Measurements from ENCODE around the gene CCDC178. TPM values are rescaled to one million over a fixed set of nuclear protein-coding genes. Genes with fewer than 3 reads are reported as not detected.

Gene CCDC178
- total and polyA plus RNA-seq, 2 experiments from 2014 or later, result 1.3 TPM; not detected in 1

GRCh38 chr18:32929213-32929612 lies 511.3 kb downstream of the CCDC178 start:
- no peak for TF ChIP-seq EZH2 (IDR thresholded peaks at IDR 0.05; ENCODE audit: borderline replicate concordance)
- no peak for TF ChIP-seq EZH2phosphoT487 (IDR thresholded peaks at IDR 0.05; ENCODE audit: low read depth, severe bottlenecking, unreplicated experiment)
- TF ChIP-seq CTCF (IDR thresholded peaks at IDR 0.05; ENCODE audit: poor library complexity), result no peak
- no peaks in the 10 kb centered on the region for H3K4me1 ChIP-seq (ENCODE audit: insufficient read depth)
- H3K27ac ChIP-seq, result no peak overlapping the region
- no peak overlapping the region for H3K4me2 ChIP-seq
- H3K4me3 ChIP-seq, result no peak overlapping the region
- H3K9me3 ChIP-seq (ENCODE audit: low read depth), result no peaks in the 10 kb centered on the region
- H3K9me2 ChIP-seq (replicated peaks; ENCODE audit: insufficient read depth), result no peaks in the 10 kb centered on the region
- WGBS (ENCODE audit: low lambda C conversion rate, missing lambda C conversion rate), result 70% methylated on average over 6 of the region's 6 CpGs
- no peaks in the 10 kb centered on the region for H3K79me2 ChIP-seq
- no peaks in the 10 kb centered on the region for H3K36me3 ChIP-seq (replicated peaks; ENCODE audit: insufficient read depth, low read depth)
- H2AFZ ChIP-seq, result no peak overlapping the region
- H3K27me3 ChIP-seq, result no peaks in the 10 kb centered on the region
- no peaks in the 10 kb centered on the region for H4K20me1 ChIP-seq (ENCODE audit: insufficient read depth, poor library complexity, severe bottlenecking)
- DNase-seq (ENCODE audit: low spot score), result no peak

- H3K79me2 ChIP-seq, result no peaks in the 10 kb centered on the region
- 72% methylated on average over 2 of the region's 2 CpGs for WGBS (ENCODE audit: low lambda C conversion rate, missing lambda C conversion rate)
- H3K4me3 ChIP-seq, result no peak overlapping the region
- no peaks in the 10 kb centered on the region for H3K27me3 ChIP-seq
- TF ChIP-seq EZH2 (IDR thresholded peaks at IDR 0.05; ENCODE audit: borderline replicate concordance) (no peak), CTCF (IDR thresholded peaks at IDR 0.05; ENCODE audit: poor library complexity) (no peak), EZH2phosphoT487 (IDR thresholded peaks at IDR 0.05; ENCODE audit: low read depth, severe bottlenecking, unreplicated experiment) (no peak)
- H3K9me3 ChIP-seq (ENCODE audit: low read depth), result no peaks in the 10 kb centered on the region
- H4K20me1 ChIP-seq (ENCODE audit: insufficient read depth, poor library complexity, severe bottlenecking), result no peaks in the 10 kb centered on the region
- H3K9me2 ChIP-seq (replicated peaks; ENCODE audit: insufficient read depth), result no peaks in the 10 kb centered on the region
- H3K4me2 ChIP-seq, result no peak overlapping the region
- H2AFZ ChIP-seq, result no peak overlapping the region
- no peak for DNase-seq (ENCODE audit: low spot score)
- H3K4me1 ChIP-seq (ENCODE audit: insufficient read depth), result no peaks in the 10 kb centered on the region
- no peak overlapping the region for H3K27ac ChIP-seq
- H3K36me3 ChIP-seq (replicated peaks; ENCODE audit: insufficient read depth, low read depth), result no peaks in the 10 kb centered on the region
Observed at GRCh38 chr18:32922951-32923430, 517.5 kb downstream of the CCDC178 start.

DNA sequence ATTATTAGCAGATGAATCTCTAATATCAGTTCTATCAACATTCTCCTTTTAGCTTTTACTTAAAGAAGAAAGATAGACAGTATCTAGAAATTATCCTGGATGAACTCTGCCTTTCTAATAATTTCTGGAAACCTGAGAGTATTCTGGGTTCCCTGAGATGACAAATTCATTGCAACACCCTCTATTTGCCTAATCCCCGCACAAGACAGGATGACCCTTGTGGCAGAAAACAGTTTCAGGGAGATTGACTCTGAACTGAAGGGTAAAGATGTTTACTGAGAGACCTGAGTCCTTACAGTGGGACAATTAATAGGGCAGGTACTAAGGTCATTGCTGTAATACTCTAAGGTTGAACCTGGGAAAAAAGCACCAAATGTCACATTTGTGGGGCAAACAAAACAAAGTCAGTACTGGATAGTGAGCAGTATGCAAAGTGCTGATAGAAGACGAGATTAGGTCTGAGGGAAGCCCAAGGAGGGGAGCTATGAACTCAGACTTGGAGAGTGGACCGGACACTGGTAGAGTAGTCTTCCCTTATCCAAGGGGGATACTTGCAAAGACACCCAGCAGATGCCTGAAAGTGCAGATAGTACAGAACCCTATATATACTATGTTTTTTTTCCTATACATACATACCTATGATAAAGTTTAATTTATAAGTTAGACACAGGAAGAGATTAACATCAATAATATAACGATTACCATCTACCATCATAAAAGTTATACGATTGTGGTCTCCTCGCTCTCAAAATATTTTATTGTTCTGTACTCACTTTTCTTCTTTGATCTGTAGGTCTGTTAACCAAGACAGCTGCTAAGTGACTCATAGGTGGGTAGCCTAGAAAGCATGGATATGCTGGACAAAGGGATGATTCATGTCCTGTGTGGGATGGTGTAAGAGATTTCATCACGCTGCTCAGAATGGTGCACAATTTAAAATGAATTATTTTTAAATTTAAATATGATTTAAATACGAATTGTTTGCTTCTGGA lies 519.4 kb downstream of the CCDC178 start:
- Histone ChIP-seq H4K20me1 (ENCODE audit: insufficient read depth, poor library complexity, severe bottlenecking) (no peaks in the 10 kb centered on the region), H3K27ac (no peak overlapping the region), H3K9me3 (ENCODE audit: low read depth) (no peaks in the 10 kb centered on the region), H3K4me2 (no peak overlapping the region), H2AFZ (no peak overlapping the region), H3K4me3 (no peak overlapping the region), H3K27me3 (no peaks in the 10 kb centered on the region), H3K79me2 (no peaks in the 10 kb centered on the region), H3K9me2 (replicated peaks; ENCODE audit: insufficient read depth) (no peaks in the 10 kb centered on the region), H3K4me1 (ENCODE audit: insufficient read depth) (no peaks in the 10 kb centered on the region), H3K36me3 (replicated peaks; ENCODE audit: insufficient read depth, low read depth) (no peaks in the 10 kb centered on the region)
- TF ChIP-seq EZH2 (IDR thresholded peaks at IDR 0.05; ENCODE audit: borderline replicate concordance) (no peak), CTCF (IDR thresholded peaks at IDR 0.05; ENCODE audit: poor library complexity) (no peak), EZH2phosphoT487 (IDR thresholded peaks at IDR 0.05; ENCODE audit: low read depth, severe bottlenecking, unreplicated experiment) (no peak)
- peak; percentile 61 for DNase-seq (ENCODE audit: low spot score)
- 51% methylated on average over 8 of the region's 8 CpGs for WGBS (ENCODE audit: low lambda C conversion rate, missing lambda C conversion rate)
